HUES48 (cell line): Measurements from ENCODE around the gene SLBP.

Experiments used
- H3K27ac ChIP-seq: one replicate; pipeline ENCODE4 v1.7.0; 2013; ENCODE audit warnings: low read depth, low read length, inconsistent platforms
- H3K27me3 ChIP-seq: 2 replicates; pipeline ENCODE4 v1.6.1; 2013; ENCODE audit warnings: mild to moderate bottlenecking, low read length; ENCODE audit not compliant: control insufficient read depth, insufficient read depth
- H3K36me3 ChIP-seq: 2 replicates; pipeline ENCODE4 v1.6.1; 2013; ENCODE audit warnings: low read length; ENCODE audit not compliant: control insufficient read depth, insufficient read depth
- H3K4me1 ChIP-seq: 2 replicates; pipeline ENCODE4 v1.6.1; 2013; ENCODE audit warnings: mild to moderate bottlenecking, low read length; ENCODE audit not compliant: control insufficient read depth, insufficient read depth
- H3K4me3 ChIP-seq: 2 replicates; pipeline ENCODE4 v1.5.1; 2013; ENCODE audit warnings: mild to moderate bottlenecking, low read depth, low read length
- H3K9ac ChIP-seq: 2 replicates; pipeline ENCODE4 v1.6.1; 2013; ENCODE audit warnings: mild to moderate bottlenecking, low read depth, low read length, moderate library complexity
- H3K9me3 ChIP-seq: 2 replicates; pipeline ENCODE4 v1.6.1; 2013; ENCODE audit warnings: low read length; ENCODE audit not compliant: control insufficient read depth, insufficient read depth

Gene SLBP

GRCh38 chr4:1754336-1754735 lies 42.2 kb upstream of the SLBP start:
- Histone ChIP-seq H3K9ac (no peak overlapping the region), H3K4me3 (no peak overlapping the region), H3K9me3 (no peaks in the 10 kb centered on the region), H3K27me3 (no peaks in the 10 kb centered on the region), H3K4me1 (no peaks in the 10 kb centered on the region; the same call in 1 of the 2 replicates), H3K36me3 (no peaks in the 10 kb centered on the region), H3K27ac (no peak overlapping the region)

- Histone ChIP-seq H3K27ac (no peak overlapping the region), H3K36me3 (no peaks in the 10 kb centered on the region), H3K4me1 (no peaks in the 10 kb centered on the region; the same call in 1 of the 2 replicates), H3K9ac (no peak overlapping the region), H3K9me3 (no peaks in the 10 kb centered on the region), H3K27me3 (no peaks in the 10 kb centered on the region), H3K4me3 (no peak overlapping the region)
These were observed 41.7 kb upstream of the SLBP start for GRCh38 chr4:1753697-1754311.

GRCh38 chr4:1753294-1753696 lies 41.2 kb upstream of the SLBP start:
- H3K27me3 ChIP-seq = no peaks in the 10 kb centered on the region
- H3K9me3 ChIP-seq = no peaks in the 10 kb centered on the region
- no peaks in the 10 kb centered on the region; the same call in 1 of the 2 replicates for H3K4me1 ChIP-seq
- no peak overlapping the region for H3K27ac ChIP-seq
- H3K4me3 ChIP-seq = no peak overlapping the region
- H3K36me3 ChIP-seq = no peaks in the 10 kb centered on the region
- no peak overlapping the region for H3K9ac ChIP-seq

- no peak overlapping the region for H3K4me3 ChIP-seq
- H3K9ac ChIP-seq = no peak overlapping the region
- no peak overlapping the region for H3K27ac ChIP-seq
- H3K36me3 ChIP-seq = no peaks in the 10 kb centered on the region
- no peaks in the 10 kb centered on the region for H3K27me3 ChIP-seq
- no peaks in the 10 kb centered on the region; the same call in 1 of the 2 replicates for H3K4me1 ChIP-seq
- no peaks in the 10 kb centered on the region for H3K9me3 ChIP-seq
These were observed 40.3 kb upstream of the SLBP start for GRCh38 chr4:1752284-1753041.

- Histone ChIP-seq H3K9ac (no peak overlapping the region), H3K27ac (no peak overlapping the region), H3K4me1 (no peaks in the 10 kb centered on the region; the same call in 1 of the 2 replicates), H3K27me3 (no peaks in the 10 kb centered on the region), H3K9me3 (no peaks in the 10 kb centered on the region), H3K36me3 (no peaks in the 10 kb centered on the region), H3K4me3 (no peak overlapping the region)
These were observed 39.8 kb upstream of the SLBP start for GRCh38 chr4:1751919-1752283.

GRCh38 chr4:1751155-1751918 lies 39.2 kb upstream of the SLBP start:
- no peaks in the 10 kb centered on the region for H3K36me3 ChIP-seq
- H3K4me3 ChIP-seq = no peak overlapping the region
- no peaks in the 10 kb centered on the region for H3K9me3 ChIP-seq
- no peak overlapping the region for H3K9ac ChIP-seq
- no peaks in the 10 kb centered on the region; the same call in 1 of the 2 replicates for H3K4me1 ChIP-seq
- no peaks in the 10 kb centered on the region for H3K27me3 ChIP-seq
- no peak overlapping the region for H3K27ac ChIP-seq

DNA sequence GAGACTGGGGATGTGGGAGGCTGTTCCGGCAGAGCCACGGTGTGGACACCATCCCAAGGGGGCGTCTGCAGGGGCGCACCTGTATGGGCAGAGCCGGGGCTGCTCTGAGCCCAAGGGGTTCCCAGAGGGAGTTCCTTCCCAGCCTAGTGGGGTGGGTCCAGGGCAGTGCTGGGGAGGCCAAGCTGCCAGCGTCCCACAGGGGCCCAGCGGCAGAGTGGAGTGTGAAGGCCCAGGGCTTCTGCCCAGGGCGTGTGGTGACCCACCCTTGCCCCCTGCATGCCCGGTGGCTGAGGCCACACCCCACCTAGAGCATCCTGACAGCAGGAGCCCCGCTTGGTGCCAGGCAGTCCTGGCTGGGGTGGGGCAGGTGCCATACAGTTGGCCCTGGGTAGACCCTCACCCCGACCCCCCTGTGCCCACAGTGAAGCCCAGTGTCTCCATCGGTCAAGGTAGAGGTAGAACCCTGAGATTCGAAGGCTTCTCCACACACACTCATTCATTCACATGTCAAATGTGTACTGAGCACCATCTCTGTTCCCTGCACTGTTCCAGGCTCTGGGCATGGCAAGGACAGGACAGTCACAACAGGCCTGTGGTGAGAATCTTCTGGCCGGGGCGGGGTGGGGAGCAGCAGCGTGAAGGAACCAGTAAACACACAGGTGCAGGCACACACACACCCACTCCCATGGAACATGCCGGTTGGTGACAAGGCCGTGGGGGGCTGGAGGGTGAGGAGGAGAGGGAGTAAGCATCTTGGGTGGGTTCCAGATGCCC lies 38.4 kb upstream of the SLBP start:
- H3K27me3 ChIP-seq = no peaks in the 10 kb centered on the region
- no peak overlapping the region for H3K9ac ChIP-seq
- no peaks in the 10 kb centered on the region for H3K9me3 ChIP-seq
- no peak overlapping the region for H3K4me3 ChIP-seq
- no peaks in the 10 kb centered on the region; the same call in 1 of the 2 replicates for H3K4me1 ChIP-seq
- no peaks in the 10 kb centered on the region for H3K36me3 ChIP-seq
- no peak overlapping the region for H3K27ac ChIP-seq

GRCh38 chr4:1749826-1750225 lies 37.7 kb upstream of the SLBP start:
- no peak overlapping the region for H3K9ac ChIP-seq
- H3K27ac ChIP-seq = no peak overlapping the region
- peaks cover 5% of the 10 kb centered on the region for H3K36me3 ChIP-seq
- no peak overlapping the region for H3K4me3 ChIP-seq
- H3K27me3 ChIP-seq = no peaks in the 10 kb centered on the region
- no peaks in the 10 kb centered on the region; the same call in 1 of the 2 replicates for H3K4me1 ChIP-seq
- H3K9me3 ChIP-seq = no peaks in the 10 kb centered on the region

GRCh38 chr4:1749370-1749769 lies 37.3 kb upstream of the SLBP start:
- Histone ChIP-seq H3K36me3 (peaks cover 9% of the 10 kb centered on the region), H3K9ac (no peak overlapping the region), H3K4me3 (no peak overlapping the region), H3K9me3 (no peaks in the 10 kb centered on the region), H3K4me1 (no peaks in the 10 kb centered on the region; the same call in 1 of the 2 replicates), H3K27ac (no peak overlapping the region), H3K27me3 (no peaks in the 10 kb centered on the region)

DNA sequence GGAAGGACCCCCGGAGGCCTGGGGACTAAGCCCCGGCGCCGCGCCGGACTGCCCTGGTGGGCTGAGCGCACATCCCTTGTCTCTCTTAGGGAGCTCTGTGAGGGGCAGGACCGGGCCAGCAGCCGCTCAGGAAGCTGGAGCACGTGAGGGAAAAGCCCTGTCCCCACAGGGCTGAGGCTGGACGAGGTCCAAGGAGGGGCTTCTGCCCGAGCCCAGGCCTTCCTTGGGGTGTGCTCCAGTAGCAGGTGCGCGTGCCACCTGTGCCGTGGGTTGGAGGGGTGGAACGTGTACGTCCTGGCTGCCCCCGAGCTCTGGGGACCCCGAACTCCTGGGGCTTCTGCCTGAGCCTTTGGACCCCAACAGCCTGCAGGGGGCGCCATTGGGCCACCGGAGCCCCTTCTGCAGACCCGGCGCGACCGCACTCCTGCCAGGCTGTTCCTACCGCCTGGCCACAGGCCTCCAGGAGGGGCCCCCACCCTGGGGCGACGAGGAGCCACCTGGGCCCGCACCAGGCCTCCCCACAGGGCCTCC lies 36.4 kb upstream of the SLBP start:
- H3K4me3 ChIP-seq = no peak overlapping the region; the same call in 1 of the 2 replicates
- H3K4me1 ChIP-seq = no peaks in the 10 kb centered on the region; the same call in 1 of the 2 replicates
- H3K9me3 ChIP-seq = no peaks in the 10 kb centered on the region
- peaks cover 18% of the 10 kb centered on the region for H3K36me3 ChIP-seq
- no peak overlapping the region for H3K9ac ChIP-seq
- no peaks in the 10 kb centered on the region for H3K27me3 ChIP-seq
- H3K27ac ChIP-seq = no peak overlapping the region
